Activated CD4-positive, alpha-beta T cell treated with anti-CD3 and anti-CD28 coated beads, Interleukin-2, amount 10 ng/mL, durations not matched to agents 24 days and 14 days (primary cell): Measurements from ENCODE around the gene OR8I2. TPM values are rescaled to one million over a fixed set of nuclear protein-coding genes. Genes with fewer than 3 reads are reported as not detected.
"Not testable (repeated sequence)": the region's sequence is repeated elsewhere in the genome, so short reads cannot be mapped to it uniquely, and the experiment has no call there.

Experiments
- DNase-seq: peaks from one replicate; pipeline ENCODE4 v3.0.0; 2022
- H3K27ac Mint-ChIP-seq: one replicate; pipeline ENCODE4 v1.8.0; 2022; ENCODE audit warnings: mild to moderate bottlenecking, mixed read lengths
- H3K27me3 Mint-ChIP-seq: one replicate; pipeline ENCODE4 v1.8.0; 2022; ENCODE audit warnings: mixed read lengths
- H3K36me3 Mint-ChIP-seq: one replicate; pipeline ENCODE4 v1.8.0; 2022; ENCODE audit warnings: low read depth, mild to moderate bottlenecking, mixed read lengths
- H3K4me1 Mint-ChIP-seq: one replicate; pipeline ENCODE4 v1.8.0; 2021; ENCODE audit warnings: mixed read lengths
- H3K4me3 Mint-ChIP-seq: one replicate; pipeline ENCODE4 v1.8.0; 2022; ENCODE audit warnings: mild to moderate bottlenecking, moderate library complexity, mixed read lengths
- H3K9me3 Mint-ChIP-seq: one replicate; pipeline ENCODE4 v1.8.0; 2021; ENCODE audit warnings: mixed read lengths
- intact Hi-C: fragments of 100-400 bp; cut with micrococcal nuclease; formaldehyde crosslinking; loops from one replicate; pipeline ENCODE4 v1.15.1; 2023
- total RNA-seq: library from RNA; stranded (reverse); gene quantifications from 2 replicates; pipeline ENCODE4 v1.2.3, GENCODE V29; 2022

Gene OR8I2
- not detected in 2 replicates for total RNA-seq

GRCh38 chr11:56093008-56093407 is at the start of gene OR8I2:
Gene OR8I2 (plus strand): TSS chr11:56093308. CDS start chr11:56093308, 0 bp downstream.
- peaks cover 9% of the 10 kb centered on the region for H3K9me3 Mint-ChIP-seq
- H3K4me1 Mint-ChIP-seq = no peaks in the 10 kb centered on the region
- intact Hi-C loops = no loop called here
- no peaks in the 10 kb centered on the region for H3K36me3 Mint-ChIP-seq
- no peaks in the 10 kb centered on the region for H3K27me3 Mint-ChIP-seq
- H3K27ac Mint-ChIP-seq = no peak within 1 kb of the TSS
- DNase-seq = no peak
- no peak within 1 kb of the TSS for H3K4me3 Mint-ChIP-seq

DNA sequence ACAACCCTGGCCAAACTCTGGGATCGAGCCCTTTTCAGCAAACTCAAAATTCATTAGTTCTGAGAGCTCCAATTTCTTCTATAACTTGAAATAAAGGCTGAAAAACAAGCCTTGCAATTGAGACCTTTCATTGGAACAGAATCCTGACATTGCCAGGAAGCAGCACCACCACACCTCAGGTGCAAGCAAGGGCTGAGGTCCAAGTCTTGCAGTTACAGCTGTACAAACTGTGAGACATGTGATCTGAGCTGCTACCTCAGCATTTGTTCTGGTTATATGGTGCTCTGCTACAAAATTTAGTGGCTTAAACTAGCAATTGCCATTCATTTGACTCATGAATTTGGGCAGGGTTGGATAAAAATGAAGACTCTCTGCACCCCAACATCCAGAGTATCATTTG is 47.6 kb upstream of the OR8I2 start:
- intact Hi-C loops = no loop called here
- H3K9me3 Mint-ChIP-seq = peaks cover 10% of the 10 kb centered on the region
- H3K27me3 Mint-ChIP-seq = no peaks in the 10 kb centered on the region
- no peak overlapping the region for H3K4me3 Mint-ChIP-seq
- H3K27ac Mint-ChIP-seq = no peak overlapping the region
- no peaks in the 10 kb centered on the region for H3K36me3 Mint-ChIP-seq
- DNase-seq = no peak
- H3K4me1 Mint-ChIP-seq = no peaks in the 10 kb centered on the region

DNA sequence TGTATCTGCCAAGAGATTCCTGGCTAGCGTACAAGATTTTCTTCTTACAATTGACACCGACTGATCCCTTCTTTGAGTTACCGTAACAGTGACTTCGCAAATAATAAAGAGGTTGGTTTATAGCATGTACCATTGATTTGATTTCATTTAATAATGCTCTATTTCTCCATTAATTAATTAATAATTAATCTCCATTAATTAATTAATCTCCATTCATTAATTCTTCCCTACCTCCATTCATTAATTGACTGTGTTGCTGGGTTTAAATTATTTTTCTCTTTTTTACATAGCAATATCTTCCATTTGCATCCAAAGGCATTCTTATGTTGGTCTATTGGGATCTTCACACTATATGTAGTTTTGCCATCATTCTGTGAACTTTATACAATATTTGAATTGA is 44.6 kb upstream of the OR8I2 start:
- peaks cover 5% of the 10 kb centered on the region for H3K9me3 Mint-ChIP-seq
- DNase-seq = no peak
- no peaks in the 10 kb centered on the region for H3K27me3 Mint-ChIP-seq
- H3K4me1 Mint-ChIP-seq = no peaks in the 10 kb centered on the region
- H3K4me3 Mint-ChIP-seq = no peak overlapping the region
- no peaks in the 10 kb centered on the region for H3K36me3 Mint-ChIP-seq
- intact Hi-C loops = no loop called here
- H3K27ac Mint-ChIP-seq = no peak overlapping the region

DNA sequence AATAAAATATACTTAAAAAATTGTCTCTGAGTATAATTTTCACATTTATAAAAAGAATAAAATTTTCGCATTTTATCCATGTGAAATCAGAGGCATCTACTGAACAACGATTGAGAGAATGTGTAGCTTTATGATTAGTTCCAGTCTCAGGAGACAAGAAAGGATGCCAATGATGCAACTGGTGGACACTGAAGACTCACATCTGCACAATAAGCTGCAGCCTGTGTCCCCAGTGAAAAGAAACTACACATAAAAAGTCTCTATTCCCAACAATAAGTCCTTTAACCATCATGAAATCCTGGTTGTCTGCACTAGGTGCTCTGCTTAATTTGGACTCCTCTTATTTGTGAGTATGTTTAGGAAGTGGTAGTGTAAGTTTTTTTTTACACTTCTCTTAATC is 43.6 kb upstream of the OR8I2 start:
- no peaks in the 10 kb centered on the region for H3K4me1 Mint-ChIP-seq
- H3K4me3 Mint-ChIP-seq = no peak overlapping the region
- no peaks in the 10 kb centered on the region for H3K27me3 Mint-ChIP-seq
- no peak overlapping the region for H3K27ac Mint-ChIP-seq
- no peaks in the 10 kb centered on the region for H3K36me3 Mint-ChIP-seq
- no peak for DNase-seq
- intact Hi-C loops = no loop called here
- H3K9me3 Mint-ChIP-seq = peaks cover 4% of the 10 kb centered on the region

DNA sequence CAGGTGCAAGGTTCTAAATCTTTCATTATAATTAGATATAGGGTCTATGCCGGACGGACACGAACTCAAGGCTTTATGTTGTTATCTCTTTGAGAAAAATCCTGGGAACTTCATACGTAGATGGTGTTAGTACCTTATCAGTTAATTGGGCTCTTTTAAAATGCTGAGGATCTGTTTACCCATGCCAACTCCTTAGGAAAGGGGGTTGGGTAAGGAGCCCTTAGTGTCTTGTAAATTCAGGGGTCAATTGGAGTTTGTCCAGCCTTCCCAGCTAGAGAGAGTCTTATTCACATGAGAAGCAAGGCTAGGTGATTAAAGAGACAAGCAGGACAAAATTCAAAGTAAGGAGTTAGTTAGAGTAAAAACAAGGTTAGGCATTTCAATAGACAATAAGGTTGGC is 36.7 kb upstream of the OR8I2 start:
- H3K9me3 Mint-ChIP-seq, DNase-seq, H3K4me1 Mint-ChIP-seq, intact Hi-C loops, H3K36me3 Mint-ChIP-seq, H3K4me3 Mint-ChIP-seq, H3K27me3 Mint-ChIP-seq, H3K27ac Mint-ChIP-seq: not testable (repeated sequence)

GRCh38 chr11:56057661-56058237 is 35.4 kb upstream of the OR8I2 start:
- H3K36me3 Mint-ChIP-seq, H3K4me1 Mint-ChIP-seq, H3K9me3 Mint-ChIP-seq, H3K4me3 Mint-ChIP-seq, H3K27me3 Mint-ChIP-seq, H3K27ac Mint-ChIP-seq, DNase-seq, intact Hi-C loops: not testable (repeated sequence)

GRCh38 chr11:56058260-56058780 is 34.8 kb upstream of the OR8I2 start:
- H3K27ac Mint-ChIP-seq, H3K4me3 Mint-ChIP-seq, H3K9me3 Mint-ChIP-seq, H3K36me3 Mint-ChIP-seq, intact Hi-C loops, DNase-seq, H3K4me1 Mint-ChIP-seq, H3K27me3 Mint-ChIP-seq: not testable (repeated sequence)

DNA sequence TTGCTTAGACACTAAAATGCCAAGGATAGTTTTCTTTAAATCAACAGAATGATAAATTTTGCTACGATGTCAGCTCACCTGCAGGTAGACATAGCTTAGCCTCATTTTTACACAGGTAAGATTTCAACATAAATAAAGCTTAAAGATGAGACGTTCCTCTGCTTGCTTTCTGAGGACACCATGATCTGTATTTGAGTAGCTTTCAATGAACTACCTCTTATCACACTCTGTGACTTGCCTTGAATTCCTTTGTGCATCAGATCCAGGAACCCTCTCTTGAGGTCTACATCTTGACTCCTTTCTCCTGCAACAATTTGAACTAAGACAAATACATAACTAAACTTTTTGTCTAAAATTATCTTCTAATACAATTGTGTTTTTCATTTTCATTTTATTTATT is 26.1 kb upstream of the OR8I2 start:
- H3K4me1 Mint-ChIP-seq = no peaks in the 10 kb centered on the region
- no peaks in the 10 kb centered on the region for H3K36me3 Mint-ChIP-seq
- H3K27me3 Mint-ChIP-seq = no peaks in the 10 kb centered on the region
- no peak for DNase-seq
- no peak overlapping the region for H3K4me3 Mint-ChIP-seq
- no peak overlapping the region for H3K27ac Mint-ChIP-seq
- intact Hi-C loops = no loop called here
- peaks cover 4% of the 10 kb centered on the region for H3K9me3 Mint-ChIP-seq

DNA sequence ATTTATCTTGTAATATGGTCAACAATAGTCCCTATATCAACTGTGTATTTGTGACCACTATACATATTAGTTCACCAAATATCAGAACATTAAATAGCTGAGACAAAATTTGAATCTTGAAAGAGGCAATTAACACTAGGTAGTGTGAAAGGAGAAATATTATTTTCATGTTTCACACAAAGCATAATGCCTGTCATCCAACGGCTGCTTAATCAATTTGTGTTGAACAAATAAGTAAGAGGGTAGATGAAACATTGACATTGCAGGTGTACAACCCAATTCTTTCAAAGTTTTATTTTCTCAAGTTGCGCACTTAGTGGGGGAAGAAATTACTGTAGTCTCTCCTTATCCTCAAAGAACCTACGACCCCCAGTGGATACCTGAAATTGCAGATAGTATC is 3.4 kb upstream of the OR8I2 start:
- Mint-ChIP-seq H3K36me3 (no peaks in the 10 kb centered on the region), H3K9me3 (peaks cover 9% of the 10 kb centered on the region), H3K4me1 (no peaks in the 10 kb centered on the region), H3K4me3 (no peak overlapping the region), H3K27ac (no peak overlapping the region), H3K27me3 (no peaks in the 10 kb centered on the region)
- no peak for DNase-seq
- intact Hi-C loops = no loop called here

- intact Hi-C loops = no loop called here
- no peak for DNase-seq
- Mint-ChIP-seq H3K36me3 (no peaks in the 10 kb centered on the region), H3K27ac (no peak within 1 kb of the TSS), H3K27me3 (no peaks in the 10 kb centered on the region), H3K4me3 (no peak within 1 kb of the TSS), H3K9me3 (peaks cover 9% of the 10 kb centered on the region), H3K4me1 (no peaks in the 10 kb centered on the region)
Measured at GRCh38 chr11:56103210-56103737, 10.2 kb downstream of the OR8I2 start, which contains the start of gene OR8H2. Gene OR8H2 (plus strand): TSS chr11:56103687. CDS start chr11:56105043, 1,356 bp downstream.

GRCh38 chr11:56122073-56122472 is 29.0 kb downstream of the OR8I2 start, which contains the start of gene OR8H3:
Gene OR8H3 (plus strand): TSS chr11:56122373. CDS start chr11:56122373, 0 bp downstream.
- intact Hi-C loops = no loop called here
- DNase-seq = no peak
- Mint-ChIP-seq H3K27me3 (no peaks in the 10 kb centered on the region), H3K9me3 (no peaks in the 10 kb centered on the region), H3K36me3 (no peaks in the 10 kb centered on the region), H3K4me3 (no peak within 1 kb of the TSS), H3K4me1 (no peaks in the 10 kb centered on the region), H3K27ac (no peak within 1 kb of the TSS)

DNA sequence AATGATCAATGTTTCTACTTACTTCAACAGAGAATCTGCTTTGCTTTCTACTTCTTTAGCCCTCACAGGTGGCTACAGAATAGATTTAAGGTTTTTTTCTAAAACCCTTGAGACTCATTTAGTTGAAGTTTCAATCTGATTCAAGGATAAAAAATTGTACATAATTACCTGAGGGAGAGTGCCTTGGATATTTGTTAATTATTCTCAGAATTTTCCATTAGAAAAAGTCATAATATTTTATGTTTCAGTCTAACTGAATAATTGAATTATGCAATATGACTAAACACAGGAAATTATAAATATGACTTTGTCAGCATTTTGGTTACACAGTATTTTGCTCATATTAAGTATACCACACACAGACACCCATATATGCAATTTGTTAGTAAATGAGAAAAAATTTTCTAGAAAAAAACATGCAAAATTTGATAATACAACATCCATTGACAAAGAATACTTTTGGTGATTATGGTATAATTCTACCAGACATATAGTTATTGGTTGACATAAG is 47.1 kb downstream of the OR8I2 start, which contains the start of gene OR8J3:
OR8J3 (minus strand) TSS at position 51 of the 511 bp plus-strand sequence. CDS start 2,483 bp downstream, outside the sequence.
- no peaks in the 10 kb centered on the region for H3K4me1 Mint-ChIP-seq
- no peaks in the 10 kb centered on the region for H3K36me3 Mint-ChIP-seq
- H3K9me3 Mint-ChIP-seq = peaks cover 11% of the 10 kb centered on the region
- H3K27ac Mint-ChIP-seq = no peak within 1 kb of the TSS
- no peaks in the 10 kb centered on the region for H3K27me3 Mint-ChIP-seq
- DNase-seq = no peak
- H3K4me3 Mint-ChIP-seq = no peak within 1 kb of the TSS
- intact Hi-C loops = no loop called here

DNA sequence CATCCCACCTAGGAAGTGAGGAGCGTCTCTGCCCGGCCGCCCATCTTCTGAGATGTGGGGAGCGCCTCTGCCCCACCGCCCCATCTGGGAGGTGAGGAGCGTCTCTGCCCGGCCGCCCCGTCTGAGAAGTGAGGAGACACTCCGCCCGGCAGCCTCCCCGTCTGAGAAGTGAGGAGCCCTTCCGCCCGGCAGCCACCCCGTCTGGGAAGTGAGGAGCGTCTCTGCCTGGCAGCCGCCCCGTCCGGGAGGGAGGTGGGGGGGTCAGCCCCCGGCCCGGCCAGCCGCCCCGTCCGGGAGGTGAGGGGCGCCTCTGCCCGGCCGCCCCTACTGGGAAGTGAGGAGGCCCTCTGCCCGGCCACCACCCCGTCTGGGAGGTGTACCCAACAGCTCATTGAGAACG is 50.6 kb downstream of the OR8I2 start:
- DNase-seq, H3K27ac Mint-ChIP-seq, H3K27me3 Mint-ChIP-seq: not testable (repeated sequence)

More for the DNA sequence above, 50.6 kb downstream of the OR8I2 start:
- intact Hi-C loops, H3K4me3 Mint-ChIP-seq, H3K36me3 Mint-ChIP-seq, H3K4me1 Mint-ChIP-seq, H3K9me3 Mint-ChIP-seq: not testable (repeated sequence)
